ENCODE data around the gene PREX1.

PREX1 gene

DNA sequence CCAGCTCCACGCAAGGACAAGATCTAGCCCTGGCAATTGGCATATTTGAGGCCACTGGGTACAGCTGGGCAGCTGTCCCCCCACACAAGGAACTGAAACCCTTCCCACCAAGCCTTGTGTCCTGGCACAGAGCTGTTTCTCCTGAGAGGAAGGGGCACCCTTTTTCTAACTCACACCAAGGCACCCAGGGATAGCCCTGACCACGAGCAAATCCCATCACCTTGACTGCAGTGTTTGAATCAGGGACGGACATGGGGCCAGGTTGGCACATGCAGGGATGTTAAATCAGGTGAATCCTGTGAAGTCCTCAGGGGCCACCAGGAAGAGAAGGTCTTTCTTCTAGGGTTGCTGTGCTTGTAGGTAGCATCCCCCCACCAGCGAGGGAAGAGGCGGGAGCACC is 246.6 kb downstream of the PREX1 start:
- no peaks in the 10 kb centered on the region for H3K9me3 ChIP-seq (ENCODE audit: severe bottlenecking)
- ATAC-seq (ENCODE audit: low read depth): no peak
- H3K4me1 ChIP-seq (ENCODE audit: insufficient read depth, poor library complexity, severe bottlenecking): no peaks in the 10 kb centered on the region
- H3K27ac ChIP-seq (ENCODE audit: poor library complexity, severe bottlenecking): no peak overlapping the region
- DNase-seq (ENCODE audit: low spot score): peak; percentile 68
- no peaks in the 10 kb centered on the region for H3K36me3 ChIP-seq (ENCODE audit: low read depth)
- H3K27me3 ChIP-seq (ENCODE audit: insufficient read depth, poor library complexity, severe bottlenecking): no peaks in the 10 kb centered on the region
- H3K4me3 ChIP-seq (ENCODE audit: severe bottlenecking): no peak overlapping the region
- TF ChIP-seq, protein P1, sequence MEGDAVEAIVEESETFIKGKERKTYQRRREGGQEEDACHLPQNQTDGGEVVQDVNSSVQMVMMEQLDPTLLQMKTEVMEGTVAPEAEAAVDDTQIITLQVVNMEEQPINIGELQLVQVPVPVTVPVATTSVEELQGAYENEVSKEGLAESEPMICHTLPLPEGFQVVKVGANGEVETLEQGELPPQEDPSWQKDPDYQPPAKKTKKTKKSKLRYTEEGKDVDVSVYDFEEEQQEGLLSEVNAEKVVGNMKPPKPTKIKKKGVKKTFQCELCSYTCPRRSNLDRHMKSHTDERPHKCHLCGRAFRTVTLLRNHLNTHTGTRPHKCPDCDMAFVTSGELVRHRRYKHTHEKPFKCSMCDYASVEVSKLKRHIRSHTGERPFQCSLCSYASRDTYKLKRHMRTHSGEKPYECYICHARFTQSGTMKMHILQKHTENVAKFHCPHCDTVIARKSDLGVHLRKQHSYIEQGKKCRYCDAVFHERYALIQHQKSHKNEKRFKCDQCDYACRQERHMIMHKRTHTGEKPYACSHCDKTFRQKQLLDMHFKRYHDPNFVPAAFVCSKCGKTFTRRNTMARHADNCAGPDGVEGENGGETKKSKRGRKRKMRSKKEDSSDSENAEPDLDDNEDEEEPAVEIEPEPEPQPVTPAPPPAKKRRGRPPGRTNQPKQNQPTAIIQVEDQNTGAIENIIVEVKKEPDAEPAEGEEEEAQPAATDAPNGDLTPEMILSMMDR (IDR thresholded peaks at IDR 0.05; ENCODE audit: poor library complexity, severe bottlenecking): no peak

DNA sequence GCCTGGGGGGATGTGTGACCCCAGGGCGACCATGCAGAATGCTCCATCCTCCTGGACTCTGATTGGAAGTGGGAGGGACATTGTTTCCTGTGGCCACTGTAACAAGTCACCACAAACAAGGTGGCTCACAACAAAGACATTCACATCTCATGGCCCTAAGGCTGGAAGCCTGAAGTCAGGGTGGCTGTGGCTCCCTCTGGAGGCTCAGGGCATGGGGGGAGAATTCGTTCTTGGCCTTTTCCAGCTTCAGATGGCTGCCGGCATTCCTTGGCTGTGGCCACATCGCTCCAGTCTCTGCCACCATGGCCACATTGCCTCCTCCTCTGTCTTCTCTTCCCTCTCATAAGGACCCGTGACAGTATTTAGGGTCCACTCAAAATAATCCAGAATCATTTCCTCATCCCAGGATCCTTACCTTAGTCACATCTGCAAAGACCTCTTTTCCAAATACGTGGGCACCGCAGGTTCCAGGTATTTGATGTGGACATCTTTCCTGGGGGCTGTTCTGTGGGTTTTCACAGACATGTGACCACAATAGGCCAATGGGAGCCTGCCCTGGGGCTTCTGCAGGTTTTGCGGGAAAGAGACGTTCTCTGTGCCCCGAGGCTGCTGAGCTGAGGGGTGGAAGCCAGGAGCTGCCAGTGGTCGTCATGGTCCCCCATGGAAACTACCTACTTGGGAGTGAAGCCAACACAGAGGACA is 249.3 kb downstream of the PREX1 start:
- no peak overlapping the region for H3K27ac ChIP-seq (ENCODE audit: poor library complexity, severe bottlenecking)
- ATAC-seq (ENCODE audit: low read depth) (peak; percentile 13; the same call in 1 of the 3 replicates), DNase-seq (ENCODE audit: low spot score) (peak; percentile 71)
- no peaks in the 10 kb centered on the region for H3K9me3 ChIP-seq (ENCODE audit: severe bottlenecking)
- no peaks in the 10 kb centered on the region for H3K4me1 ChIP-seq (ENCODE audit: insufficient read depth, poor library complexity, severe bottlenecking)
- H3K36me3 ChIP-seq (ENCODE audit: low read depth): no peaks in the 10 kb centered on the region
- H3K27me3 ChIP-seq (ENCODE audit: insufficient read depth, poor library complexity, severe bottlenecking): no peaks in the 10 kb centered on the region
- TF ChIP-seq, protein P1 (IDR thresholded peaks at IDR 0.05; ENCODE audit: poor library complexity, severe bottlenecking): peak; percentile 29
- no peak overlapping the region for H3K4me3 ChIP-seq (ENCODE audit: severe bottlenecking)

DNA sequence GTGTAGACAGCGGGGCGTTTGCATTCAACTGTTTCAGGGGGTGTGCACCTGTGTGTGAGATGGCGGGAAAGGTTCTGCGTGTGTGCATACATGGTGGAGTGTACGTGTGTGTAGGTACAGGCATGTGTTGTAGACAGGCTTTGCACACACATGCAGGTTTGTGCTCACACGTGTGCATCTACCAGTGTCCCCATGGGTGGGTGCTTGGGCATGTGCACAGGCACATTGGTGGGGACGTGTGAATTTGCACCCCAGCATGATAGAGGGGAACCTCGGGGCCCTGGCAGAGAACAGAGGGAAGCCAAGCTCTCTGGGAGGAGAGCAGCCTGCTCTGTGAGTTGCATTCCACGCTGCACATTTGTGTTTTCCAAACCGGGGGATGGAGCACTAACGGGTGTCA is 250.2 kb downstream of the PREX1 start:
- no peak overlapping the region for H3K27ac ChIP-seq (ENCODE audit: poor library complexity, severe bottlenecking)
- no peaks in the 10 kb centered on the region for H3K9me3 ChIP-seq (ENCODE audit: severe bottlenecking)
- peak; percentile 73 for DNase-seq (ENCODE audit: low spot score)
- no peaks in the 10 kb centered on the region for H3K27me3 ChIP-seq (ENCODE audit: insufficient read depth, poor library complexity, severe bottlenecking)
- H3K4me1 ChIP-seq (ENCODE audit: insufficient read depth, poor library complexity, severe bottlenecking): no peaks in the 10 kb centered on the region
- ATAC-seq (ENCODE audit: low read depth): no peak
- H3K4me3 ChIP-seq (ENCODE audit: severe bottlenecking): no peak overlapping the region
- TF ChIP-seq, protein P1 (IDR thresholded peaks at IDR 0.05; ENCODE audit: poor library complexity, severe bottlenecking): no peak
- H3K36me3 ChIP-seq (ENCODE audit: low read depth): no peaks in the 10 kb centered on the region

DNA sequence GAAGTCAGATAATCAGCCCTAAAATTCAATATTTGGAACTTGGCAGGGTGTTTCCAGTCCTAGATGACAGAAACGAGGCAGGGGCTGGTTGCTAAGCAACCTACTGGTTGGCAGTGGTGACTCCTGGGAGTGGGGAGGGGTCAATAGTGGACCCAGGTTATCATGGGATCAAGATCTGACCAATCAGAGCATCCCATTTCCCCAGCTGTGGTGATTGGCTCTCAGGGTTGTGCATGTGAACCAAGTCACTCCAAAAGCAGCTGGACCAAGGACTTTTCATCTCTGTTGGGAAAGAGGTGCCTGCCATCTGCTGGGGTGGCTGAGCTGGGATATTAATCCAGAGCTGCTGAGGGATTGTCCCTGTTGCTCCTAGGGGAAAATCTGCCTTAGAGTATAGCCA is 253.4 kb downstream of the PREX1 start:
- Histone ChIP-seq H3K9me3 (ENCODE audit: severe bottlenecking) (no peaks in the 10 kb centered on the region), H3K4me1 (ENCODE audit: insufficient read depth, poor library complexity, severe bottlenecking) (no peaks in the 10 kb centered on the region), H3K27ac (ENCODE audit: poor library complexity, severe bottlenecking) (no peak overlapping the region), H3K4me3 (ENCODE audit: severe bottlenecking) (no peak overlapping the region), H3K36me3 (ENCODE audit: low read depth) (no peaks in the 10 kb centered on the region), H3K27me3 (ENCODE audit: insufficient read depth, poor library complexity, severe bottlenecking) (no peaks in the 10 kb centered on the region)
- DNase-seq (ENCODE audit: low spot score): no peak
- TF ChIP-seq, protein P1 (IDR thresholded peaks at IDR 0.05; ENCODE audit: poor library complexity, severe bottlenecking): no peak
- no peak; the same call in 1 of the 3 replicates for ATAC-seq (ENCODE audit: low read depth)
